Bone marrow (tissue), 2 donors: ENCODE measurements around the gene RAB5IF.
"Not testable (repeated sequence)": the region's sequence is repeated elsewhere in the genome, so short reads cannot be mapped to it uniquely, and the experiment has no call there.

Source experiments
- DNase-seq, 2 donors: peaks; one replicate each; lab custom pipeline; 2025; lab: John Stamatoyannopoulos, UW

The RAB5IF gene

GRCh38 chr20:36585410-36586125, 20.0 kb upstream of the RAB5IF start:
- no peak for DNase-seq

DNA sequence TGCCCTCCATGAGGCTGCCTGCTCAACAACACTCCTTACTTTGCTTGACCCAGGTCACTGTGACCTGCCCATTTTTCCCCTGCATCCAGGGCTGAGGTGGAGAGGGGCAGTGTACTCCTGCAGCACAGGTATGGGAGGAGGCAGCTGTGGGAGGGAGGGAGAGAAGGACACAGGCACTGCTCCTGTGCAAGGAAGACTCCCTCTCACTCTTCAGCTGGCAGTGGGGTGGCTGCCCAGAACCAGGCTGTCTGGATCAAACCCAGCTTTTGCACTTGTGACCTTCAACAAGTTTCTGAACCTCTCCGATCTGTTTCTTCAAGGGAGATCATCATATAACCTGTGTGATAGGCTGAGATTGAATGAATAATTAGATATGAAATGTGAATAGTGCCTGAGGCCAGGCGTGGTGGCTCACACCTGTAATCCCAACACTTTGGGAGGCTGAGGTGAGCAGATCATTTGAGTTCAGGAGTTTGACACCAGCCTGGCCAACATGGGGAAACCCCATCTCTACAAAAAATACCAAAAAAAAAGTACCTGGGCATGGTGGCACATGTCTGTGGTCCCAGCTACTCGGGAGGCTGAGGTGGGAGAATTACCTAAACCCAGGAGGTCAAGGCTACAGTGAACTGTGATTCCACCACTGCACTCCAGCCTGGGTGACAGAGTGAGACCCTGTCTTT, 18.1 kb upstream of the RAB5IF start:
- DNase-seq: no peak

GRCh38 chr20:36591281-36591680, 14.3 kb upstream of the RAB5IF start:
- DNase-seq: no peak

GRCh38 chr20:36591854-36592641, 13.5 kb upstream of the RAB5IF start:
- no peak for DNase-seq

DNA sequence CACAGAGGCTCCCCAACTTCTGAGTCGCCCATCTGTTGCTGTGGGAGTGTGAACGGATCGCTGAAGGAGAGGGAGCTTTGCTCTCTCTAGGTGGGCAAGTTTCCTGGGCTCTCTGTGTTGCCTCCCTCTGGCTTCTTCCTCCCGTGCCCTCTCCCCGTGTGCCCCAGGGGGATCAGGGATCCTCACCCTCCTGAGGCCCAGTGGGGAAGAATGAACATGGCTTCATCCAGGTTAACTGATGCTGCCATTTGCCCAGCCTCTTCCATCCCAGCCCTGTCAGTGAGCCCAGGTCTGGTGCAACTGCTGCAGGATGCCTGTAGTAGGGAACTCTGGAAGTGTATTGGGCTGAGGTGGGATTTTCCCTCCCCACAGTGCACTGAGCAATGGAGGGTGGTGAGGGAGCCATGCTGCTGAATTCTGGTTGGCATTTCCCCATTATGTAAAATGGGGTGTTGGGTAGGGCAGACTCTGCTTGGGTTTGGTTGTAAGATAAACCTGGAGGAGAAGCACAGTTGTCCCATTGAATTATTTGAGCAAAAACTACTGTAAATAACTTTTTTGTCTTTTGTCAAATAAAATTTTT, 12.1 kb upstream of the RAB5IF start:
- DNase-seq: no peak

DNA sequence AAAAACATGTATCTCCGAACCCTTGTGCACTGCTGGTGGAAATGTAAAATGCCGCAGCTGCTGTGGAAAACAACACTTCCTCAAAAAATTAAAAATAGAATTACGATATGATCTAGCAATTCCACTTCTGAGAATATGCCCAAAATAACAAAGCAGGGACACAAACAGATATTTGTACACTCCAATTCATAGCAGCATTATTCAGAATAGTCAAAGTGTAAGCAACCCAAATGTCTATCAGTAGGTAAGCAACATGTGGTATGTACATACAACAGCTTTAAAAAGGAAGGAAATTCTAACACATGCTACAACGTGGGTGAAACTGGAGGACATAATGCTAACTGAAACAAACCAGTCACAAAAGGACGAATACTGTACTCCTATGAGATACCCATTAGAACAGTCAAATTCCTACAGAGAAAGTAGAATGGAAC, 5.7 kb upstream of the RAB5IF start:
- peak in 1 of 2 donors; percentile 60 for DNase-seq

GRCh38 chr20:36601540-36601939, 4.0 kb upstream of the RAB5IF start:
- no peak for DNase-seq

- DNase-seq: no peak
These were observed 604 bp upstream of the RAB5IF start for GRCh38 chr20:36604952-36605398.

- DNase-seq: peak in 1 of 2 donors; percentile 55
These were observed 833 bp downstream of the RAB5IF start for GRCh38 chr20:36606158-36607066.

DNA sequence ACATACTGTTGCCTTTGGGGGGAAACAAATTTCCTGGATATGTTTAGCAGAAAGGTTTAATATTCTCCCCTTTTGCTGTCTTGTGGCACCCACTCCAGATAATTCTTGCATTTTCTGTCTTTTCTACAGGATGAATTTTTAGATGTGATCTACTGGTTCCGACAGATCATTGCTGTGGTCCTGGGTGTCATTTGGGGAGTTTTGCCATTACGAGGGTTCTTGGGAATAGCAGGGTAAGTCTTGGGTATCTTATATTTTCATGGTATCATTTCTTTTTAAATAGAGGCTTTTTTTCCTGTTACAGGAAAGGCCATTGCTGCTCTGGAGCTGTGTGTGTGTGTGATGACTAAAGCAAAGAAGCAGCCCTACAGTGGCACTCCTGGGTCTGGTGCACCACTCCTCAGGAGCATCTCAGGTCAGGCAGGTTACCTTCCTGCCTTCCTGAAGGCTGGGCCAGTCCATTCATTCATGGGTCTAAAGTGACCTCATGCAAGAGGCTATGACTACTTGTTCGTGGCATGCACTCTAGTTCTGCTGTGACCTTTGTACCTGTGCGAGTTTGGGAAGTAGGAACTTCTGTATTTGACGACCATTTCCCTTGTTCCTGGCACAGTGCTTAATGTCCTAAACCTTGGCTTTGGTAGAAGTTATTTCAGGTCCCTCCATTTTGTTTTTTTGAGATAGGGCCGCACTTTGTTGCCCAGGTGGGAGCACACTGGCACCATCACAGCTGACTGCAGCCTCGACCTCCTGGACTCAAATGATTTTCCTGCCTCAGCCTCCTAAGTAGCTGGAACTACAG, 2.2 kb downstream of the RAB5IF start:
- no peak for DNase-seq

GRCh38 chr20:36608388-36608728, 2.8 kb downstream of the RAB5IF start:
- DNase-seq: not testable (repeated sequence)

- no peak for DNase-seq
These were observed 6.0 kb downstream of the RAB5IF start for GRCh38 chr20:36611625-36612024.

DNA sequence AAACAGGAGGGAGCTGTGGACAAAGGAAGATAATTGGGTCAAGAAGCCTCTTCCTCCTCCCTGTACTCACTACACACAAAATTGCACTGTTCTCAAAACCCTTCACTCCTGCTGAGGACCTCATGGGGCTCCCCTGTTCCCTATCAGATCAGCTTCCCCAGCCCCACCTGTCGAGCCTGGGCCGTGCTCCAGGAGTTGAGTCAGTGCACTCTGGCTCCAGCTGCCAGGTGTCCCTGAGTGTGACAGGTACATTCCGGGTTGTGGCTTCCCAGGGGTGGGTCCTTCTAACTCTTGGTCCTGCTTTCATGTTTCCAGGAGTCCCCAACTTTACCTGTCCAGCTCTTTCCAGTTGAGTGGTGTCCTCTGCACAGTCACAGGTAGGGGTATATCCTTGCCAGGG, 8.4 kb downstream of the RAB5IF start:
- DNase-seq: no peak

DNA sequence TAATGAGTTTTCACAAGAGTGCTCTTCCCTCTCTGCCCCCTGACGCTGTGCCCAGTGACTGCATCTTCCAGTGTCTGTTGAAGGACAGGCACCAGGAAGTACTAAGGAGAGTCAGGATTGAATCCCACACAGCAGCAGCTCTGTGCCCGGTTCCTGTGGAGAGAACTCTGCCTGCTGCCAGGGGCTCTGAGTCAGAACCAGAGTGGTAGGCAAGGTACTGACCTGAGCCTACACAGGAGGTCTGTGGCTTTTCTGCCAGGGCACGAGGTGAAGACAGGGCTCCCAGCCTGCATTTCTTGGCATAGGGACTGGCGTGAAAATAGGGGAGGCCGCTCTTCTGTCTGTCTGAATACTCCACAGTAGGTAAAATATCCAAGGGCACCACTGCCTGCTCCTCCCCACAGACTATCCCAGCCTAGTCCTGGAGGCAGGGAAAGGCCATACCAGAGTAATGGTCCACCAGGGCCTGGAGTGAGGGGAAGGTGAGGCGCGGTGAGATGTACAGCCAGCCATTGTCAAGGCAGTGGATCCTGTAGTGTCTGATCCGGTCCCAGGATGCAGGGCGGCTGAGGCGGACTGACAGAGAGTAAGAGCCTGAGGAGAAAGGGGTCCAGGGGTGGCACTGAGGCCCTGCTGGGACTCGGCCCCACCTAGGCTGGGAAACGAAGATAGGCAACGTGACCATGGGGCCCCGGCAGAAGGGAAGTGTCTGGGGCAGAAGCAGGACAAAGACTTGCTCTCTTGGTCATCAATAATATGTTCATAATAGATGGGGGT, 9.4 kb downstream of the RAB5IF start:
- DNase-seq: no peak

DNA sequence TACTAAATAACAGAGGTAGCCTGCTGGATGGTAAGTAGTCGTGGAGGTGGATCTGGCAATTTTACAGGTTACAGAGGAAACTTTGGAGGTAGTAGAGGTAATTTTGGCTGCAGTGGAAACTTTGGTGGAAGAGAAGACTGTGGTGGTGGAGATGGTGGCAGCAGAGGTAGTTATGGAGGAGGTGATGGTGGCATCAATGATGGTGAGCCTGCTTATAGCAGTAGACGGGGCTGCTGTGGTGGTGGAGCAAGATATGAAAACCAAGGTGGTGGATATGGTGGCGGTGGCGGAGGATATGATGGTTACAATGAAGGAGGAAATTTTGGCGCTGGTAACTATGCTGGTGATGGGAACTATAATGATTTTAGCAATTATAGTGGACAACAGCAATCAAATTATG, 15.3 kb downstream of the RAB5IF start:
- no peak for DNase-seq

- no peak for DNase-seq
These were observed 17.9 kb downstream of the RAB5IF start for GRCh38 chr20:36623444-36623843.

DNA sequence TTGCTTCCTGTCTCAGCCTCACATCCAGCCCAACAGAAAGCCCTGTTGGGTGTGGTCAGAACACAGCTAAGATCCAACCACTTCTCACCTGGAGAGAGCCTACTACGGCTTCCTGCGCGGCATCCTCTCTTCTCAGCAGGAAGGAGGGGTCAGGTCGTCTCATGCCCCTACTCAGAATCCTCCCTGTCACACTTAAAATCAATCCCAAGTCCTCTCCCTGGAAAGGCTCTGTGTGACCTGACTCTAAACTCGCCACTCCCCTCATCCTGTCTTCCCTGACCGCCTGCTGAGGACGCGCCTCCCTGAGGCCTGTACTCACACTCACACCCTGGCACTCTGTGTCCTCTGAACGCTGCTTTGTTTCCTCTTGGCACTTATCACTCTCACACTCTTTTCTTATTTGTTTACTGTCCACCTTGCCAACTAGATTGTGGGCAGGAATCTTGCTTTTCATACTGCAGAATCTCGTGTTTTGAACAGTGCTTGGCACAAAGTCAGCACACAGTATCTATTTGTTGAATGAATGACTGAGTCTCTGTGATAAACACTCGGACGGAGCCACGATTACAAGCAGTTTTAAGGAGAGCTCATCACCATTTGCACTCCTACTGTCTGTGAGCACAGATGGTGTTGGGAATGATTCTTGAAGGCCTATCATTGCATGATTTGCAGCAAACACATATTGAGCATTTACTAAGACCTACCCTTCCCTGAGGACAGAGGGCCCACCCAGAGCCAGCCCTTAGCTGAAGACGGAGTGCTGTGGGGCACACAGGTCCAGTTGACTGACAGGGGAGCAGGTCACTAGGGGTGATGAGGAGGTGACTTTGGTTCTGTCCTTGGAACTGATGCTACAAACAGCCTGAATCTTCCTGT, 18.7 kb downstream of the RAB5IF start:
- no peak for DNase-seq

GRCh38 chr20:36624944-36625324, 19.4 kb downstream of the RAB5IF start:
- no peak for DNase-seq

DNA sequence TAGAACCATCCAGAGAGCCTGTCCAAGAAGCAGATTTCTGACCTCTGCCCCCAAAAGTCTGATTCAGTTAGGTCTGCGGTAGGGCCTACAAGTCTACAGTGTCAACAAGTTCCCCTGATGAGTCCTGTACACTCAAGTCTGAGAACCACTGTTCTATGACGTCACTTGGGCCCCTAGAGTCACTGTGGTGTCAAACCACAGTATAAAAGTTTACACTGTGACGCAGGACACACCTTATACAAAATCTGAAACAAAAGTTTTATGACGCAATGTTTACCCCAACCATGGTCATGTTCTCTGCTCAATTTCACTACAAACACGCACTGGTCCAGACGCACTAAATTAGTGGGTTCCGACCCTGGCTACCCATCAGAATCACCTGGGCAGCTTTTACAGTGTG, 22.5 kb downstream of the RAB5IF start:
- DNase-seq: no peak
